HepG2 (cell line): Measurements from ENCODE around the gene ANKUB1. TPM values are rescaled to one million over a fixed set of nuclear protein-coding genes. Genes with fewer than 3 reads are reported as not detected.

Source experiments
- ATAC-seq: fragments of 200-7000 bp; cut with Tn5 transposase; 3 replicates; pipeline ENCODE4 v1.9.1; 2020; ENCODE audit warnings: mild to moderate bottlenecking, moderate library complexity
- BruUV-seq: library from RNA; stranded (reverse); fragments of 400-500 nt; replicated peaks from 2 replicates; lab custom pipeline; 2021; lab: Mats Ljungman, UMichigan
- CTCF ChIA-PET: fragments of 300-600 bp; formaldehyde crosslinking; extraction: SDS; loops from one replicate; lab custom pipeline; 2021; ENCODE audit warnings: low total read pairs, inconsistent platforms, low intra/inter-chr PET ratio; lab: Yijun Ruan, JAX
- POLR2A ChIA-PET: fragments of 350-600 bp; sonication (Branson Sonifier 250); formaldehyde crosslinking; loops from one replicate; lab custom pipeline; 2020; ENCODE audit warnings: antibody characterized with exemption, inconsistent platforms; lab: Yijun Ruan, JAX
- DNase-seq: peaks from one replicate; pipeline ENCODE4 v3.0.0-alpha.2; 2015; ENCODE audit warnings: low spot score
- FAIRE-seq: peaks from 3 replicates; lab custom pipeline; 2011; peaks lifted over from hg19 to GRCh38; lab: Jason Lieb, UNC
- H2AFZ ChIP-seq: one replicate; pipeline ENCODE4 v1.6.1; 2011; ENCODE audit warnings: low read length, inconsistent platforms
- H3K27ac ChIP-seq: fragments of 300-600 bp; 3 replicates; pipeline ENCODE4 v1.8.0; 2011; ENCODE audit warnings: mixed run types, mild to moderate bottlenecking, mixed read lengths, low read length, inconsistent platforms; ENCODE audit not compliant: insufficient read depth; ENCODE audit errors: extremely low read length
- H3K27me3 ChIP-seq, 2 experiments: fragments of 200-600 bp in 1 of 2; 2 replicates in 1 of 2; 3 replicates in 1 of 2; pipeline versions ENCODE4 v1.6.0 to v1.8.0; 2011; ENCODE audit warnings: low read length in 2 of 2, mild to moderate bottlenecking in 2 of 2, moderate library complexity in 2 of 2, inconsistent platforms in 1 of 2; ENCODE audit not compliant: insufficient read depth in 2 of 2, control insufficient read depth in 1 of 2
- H3K36me3 ChIP-seq, 2 experiments: fragments of 200-600 bp in 1 of 2; replicated peaks in 1 of 2; 2 replicates in 1 of 2; 3 replicates in 1 of 2; pipeline versions ENCODE4 v1.5.1 to v1.8.0; 2011; ENCODE audit warnings: low read length in 2 of 2, inconsistent platforms in 1 of 2; ENCODE audit not compliant: insufficient read depth in 2 of 2, control insufficient read depth in 1 of 2
- H3K4me1 ChIP-seq: 2 replicates; pipeline ENCODE4 v1.5.1; 2012; ENCODE audit warnings: low read length, inconsistent platforms; ENCODE audit not compliant: insufficient read depth
- H3K4me2 ChIP-seq: 2 replicates; pipeline ENCODE4 v1.6.0; 2011; ENCODE audit warnings: low read depth, low read length, inconsistent platforms
- H3K4me3 ChIP-seq, 3 experiments: fragments of 200-600 bp in 1 of 3; sonication (generic), shearing (Covaris generic) in 1 of 3; replicated peaks in 1 of 3; 2 replicates each; pipeline ENCODE4 v1.5.1; 2011 to 2016; ENCODE audit warnings: low read length in 3 of 3, inconsistent platforms in 2 of 3, low read depth in 2 of 3, mild to moderate bottlenecking in 2 of 3, control low read depth in 1 of 3, mixed read lengths in 1 of 3; ENCODE audit not compliant: insufficient read depth in 1 of 3
- H3K79me2 ChIP-seq: one replicate; pipeline ENCODE4 v1.6.1; 2011; ENCODE audit warnings: low read length, inconsistent platforms; ENCODE audit not compliant: insufficient read depth
- H3K9ac ChIP-seq: 2 replicates; pipeline ENCODE4 v1.6.0; 2011; ENCODE audit warnings: mild to moderate bottlenecking, low read depth, low read length, inconsistent platforms; ENCODE audit not compliant: insufficient read depth
- H3K9me3 ChIP-seq: 2 replicates; pipeline ENCODE4 v1.5.1; 2012; ENCODE audit warnings: mild to moderate bottlenecking, low read length
- H4K20me1 ChIP-seq: 2 replicates; pipeline ENCODE4 v1.6.0; 2011; ENCODE audit warnings: inconsistent platforms, mild to moderate bottlenecking, low read length, moderate library complexity; ENCODE audit not compliant: insufficient read depth
- CREB3 ChIP-seq: sonication (generic); formaldehyde crosslinking; IDR thresholded peaks from 2 replicates; pipeline ENCODE4 v1.5.0; 2020; ENCODE audit warnings: missing genetic modification reagents
- EED ChIP-seq: sonication (generic); formaldehyde crosslinking; IDR thresholded peaks from 2 replicates; pipeline ENCODE4 v1.5.0; 2020; ENCODE audit warnings: mild to moderate bottlenecking, missing genetic modification reagents
- ELF4 ChIP-seq: sonication (generic); formaldehyde crosslinking; IDR thresholded peaks from 2 replicates; pipeline ENCODE4 v1.5.0; 2020; ENCODE audit warnings: missing genetic modification reagents, mild to moderate bottlenecking, moderate library complexity, borderline replicate concordance
- THRA ChIP-seq: sonication (generic); formaldehyde crosslinking; IDR thresholded peaks from 2 replicates; pipeline ENCODE4 v1.4.0; 2020; ENCODE audit warnings: missing genetic modification reagents, borderline replicate concordance
- TRIM24 ChIP-seq: sonication (generic); formaldehyde crosslinking; IDR thresholded peaks from 2 replicates; pipeline ENCODE4 v1.8.0; 2022; ENCODE audit warnings: mild to moderate bottlenecking, missing genetic modification reagents
- ZNF256 ChIP-seq: sonication (generic); formaldehyde crosslinking; conservative IDR thresholded peaks from 2 replicates; pipeline ENCODE4 v1.4.0; 2020; ENCODE audit warnings: missing genetic modification reagents
- ZNF317 ChIP-seq: sonication (generic); formaldehyde crosslinking; IDR thresholded peaks from 2 replicates; pipeline ENCODE4 v1.5.0; 2020; ENCODE audit warnings: mild to moderate bottlenecking, missing genetic modification reagents
- ZNF569 ChIP-seq: sonication (generic); formaldehyde crosslinking; IDR thresholded peaks from 2 replicates; pipeline ENCODE4 v1.5.0; 2020; ENCODE audit warnings: mild to moderate bottlenecking, missing genetic modification reagents, moderate library complexity, borderline replicate concordance
- ZNF704 ChIP-seq: sonication (generic); formaldehyde crosslinking; IDR thresholded peaks from 2 replicates; pipeline ENCODE4 v1.8.1; 2023; ENCODE audit warnings: mild to moderate bottlenecking, inconsistent platforms, moderate library complexity, missing genetic modification reagents, borderline replicate concordance
- ZSCAN21 ChIP-seq: sonication (generic); formaldehyde crosslinking; IDR thresholded peaks from 2 replicates; pipeline ENCODE4 v1.8.0; 2022; ENCODE audit warnings: mild to moderate bottlenecking, missing genetic modification reagents, moderate library complexity, borderline replicate concordance
- ZSCAN22 ChIP-seq: sonication (generic); formaldehyde crosslinking; IDR thresholded peaks from 2 replicates; pipeline ENCODE4 v1.4.0; 2020; ENCODE audit warnings: mild to moderate bottlenecking, missing genetic modification reagents
- ZSCAN30 ChIP-seq: sonication (generic); formaldehyde crosslinking; IDR thresholded peaks from 2 replicates; pipeline ENCODE4 v1.5.0; 2020; ENCODE audit warnings: mild to moderate bottlenecking, missing genetic modification reagents
- WGBS: methylation state at CpG from one replicate; pipeline ENCODE4 v1.1.6; 2017; ENCODE audit warnings: low lambda C conversion rate; 5-methylcytosine and 5-hydroxymethylcytosine counted together
- in situ Hi-C: cut with HindIII; loops from 2 replicates; pipeline ENCODE4 v1.10.0; 2017; ENCODE audit warnings: low pct_unique_long_range_greater_than_20kb; ENCODE audit not compliant: extremely low pct_ligation_motif_present
- intact Hi-C: fragments of 100-400 bp; cut with micrococcal nuclease; formaldehyde crosslinking; loops from one replicate; pipeline ENCODE4 v1.10.0; 2022; ENCODE audit not compliant: unreplicated experiment
- polyA plus RNA-seq, 8 experiments: library from polyadenylated mRNA; depleted of rRNA in 3 of 8; stranded (reverse) in 7 of 8; unstranded in 1 of 8; fragments of >200 nt; fragmentation: Illumina TruSeq in 4 of 8; extraction: Trizol in 4 of 8; gene quantifications; 2 replicates each; pipeline versions ENCODE4 v1.2.1 to v1.2.3, GENCODE V29; 2011 to 2016; ENCODE audit warnings: low read depth in 4 of 8, missing spikeins in 1 of 8, mixed read lengths in 1 of 8; ENCODE audit not compliant: insufficient read depth in 1 of 8
- total RNA-seq, 5 experiments: library from RNA; depleted of rRNA; stranded (reverse); fragments of >200 nt; fragmentation: Illumina TruSeq; extraction: Trizol; gene quantifications; 2 replicates each; pipeline ENCODE4 v1.2.3, GENCODE V29; 2016; ENCODE audit warnings: low read depth in 1 of 5

Gene ANKUB1
- total and polyA plus RNA-seq, 2 of the 13 experiments (the other 11 are each of a cell fraction or from before 2014, with no cell fraction given): not detected

- WGBS: 99% methylated on average over 3 of the region's 3 CpGs
- peak overlapping the region; percentile 98 for H3K4me2 ChIP-seq
- H3K4me3 ChIP-seq: no peak overlapping the region; a peak in 1 of 6 replicates
- peaks cover 52% of the 10 kb centered on the region for H3K4me1 ChIP-seq
- H4K20me1 ChIP-seq: peaks cover 41% of the 10 kb centered on the region
- no peak for ATAC-seq
- in situ Hi-C loops (no loop called here), intact Hi-C loops (loop anchor here (2.0 kb wide), 1 partner anchor 27 kb away; no protein-coding TSS in a partner anchor)
- no peak for DNase-seq
- POLR2A ChIA-PET: no interaction called here
- H3K9me3 ChIP-seq: no peaks in the 10 kb centered on the region
- FAIRE-seq: no peak
- no TSS peak for BruUV-seq
- no peak overlapping the region for H3K9ac ChIP-seq
- H3K36me3 ChIP-seq: no peaks in the 10 kb centered on the region
- no peak overlapping the region for H3K27ac ChIP-seq
- no peaks in the 10 kb centered on the region; a peak in 1 of 5 replicates for H3K27me3 ChIP-seq
- CTCF ChIA-PET: no interaction called here
- no peak overlapping the region for H2AFZ ChIP-seq
- peaks cover 76% of the 10 kb centered on the region for H3K79me2 ChIP-seq
- TF ChIP-seq ZNF256: no peak
- TF ChIP-seq ZSCAN21 (CRISPR knock-in tag): no peak
- no peak for TF ChIP-seq EED (CRISPR knock-in tag)
- TF ChIP-seq ZNF317: no peak
- TF ChIP-seq ZNF704: no peak
- no peak for TF ChIP-seq TRIM24 (CRISPR knock-in tag)
- no peak for TF ChIP-seq ZSCAN30 (CRISPR knock-in tag)
- no peak for TF ChIP-seq ZSCAN22 (CRISPR knock-in tag)
- TF ChIP-seq THRA: no peak
- no peak for TF ChIP-seq CREB3
- no peak for TF ChIP-seq ZNF569
- no peak for TF ChIP-seq ELF4
Measured at GRCh38 chr3:149815728-149816127, 23.4 kb upstream of the ANKUB1 start.
